Hindlimb muscle (tissue), 1 donor: ENCODE results near the gene NFE2L2. TPM values are rescaled to one million over a fixed set of nuclear protein-coding genes. Genes with fewer than 3 reads are reported as not detected.
"Not testable (repeated sequence)": the region's sequence is repeated elsewhere in the genome, so short reads cannot be mapped to it uniquely, and the experiment has no call there.

Experiments
- DNase-seq: peaks from one replicate; pipeline ENCODE4 v3.0.0-alpha.2; 2013
- polyA plus RNA-seq: library from polyadenylated mRNA; unstranded; fragments of 120-200 nt; gene quantifications from one replicate; pipeline ENCODE4 v1.2.1, GENCODE V29; 2013; ENCODE audit not compliant: insufficient read length

NFE2L2 gene
- polyA plus RNA-seq, 1 donor, result 50.7 TPM

DNA sequence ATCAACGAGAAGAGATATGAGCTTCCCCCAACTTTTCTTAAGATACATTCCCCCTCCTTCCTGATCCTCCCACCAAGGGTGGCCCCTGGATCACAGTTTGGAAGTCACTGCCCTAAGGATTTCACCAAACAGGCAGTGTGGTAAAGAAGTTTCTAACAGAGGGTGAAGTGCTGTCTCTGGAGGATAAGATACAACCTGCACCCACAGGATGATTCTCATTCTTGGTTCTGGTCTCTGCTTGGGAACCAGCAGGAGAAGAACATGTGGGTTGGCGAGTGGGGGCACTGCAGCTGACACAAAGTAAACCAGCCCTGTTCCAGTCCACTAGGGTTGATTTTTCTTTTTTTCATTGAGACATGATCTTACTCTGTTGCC is 9.3 kb downstream of the NFE2L2 start:
- no peak for DNase-seq

DNA sequence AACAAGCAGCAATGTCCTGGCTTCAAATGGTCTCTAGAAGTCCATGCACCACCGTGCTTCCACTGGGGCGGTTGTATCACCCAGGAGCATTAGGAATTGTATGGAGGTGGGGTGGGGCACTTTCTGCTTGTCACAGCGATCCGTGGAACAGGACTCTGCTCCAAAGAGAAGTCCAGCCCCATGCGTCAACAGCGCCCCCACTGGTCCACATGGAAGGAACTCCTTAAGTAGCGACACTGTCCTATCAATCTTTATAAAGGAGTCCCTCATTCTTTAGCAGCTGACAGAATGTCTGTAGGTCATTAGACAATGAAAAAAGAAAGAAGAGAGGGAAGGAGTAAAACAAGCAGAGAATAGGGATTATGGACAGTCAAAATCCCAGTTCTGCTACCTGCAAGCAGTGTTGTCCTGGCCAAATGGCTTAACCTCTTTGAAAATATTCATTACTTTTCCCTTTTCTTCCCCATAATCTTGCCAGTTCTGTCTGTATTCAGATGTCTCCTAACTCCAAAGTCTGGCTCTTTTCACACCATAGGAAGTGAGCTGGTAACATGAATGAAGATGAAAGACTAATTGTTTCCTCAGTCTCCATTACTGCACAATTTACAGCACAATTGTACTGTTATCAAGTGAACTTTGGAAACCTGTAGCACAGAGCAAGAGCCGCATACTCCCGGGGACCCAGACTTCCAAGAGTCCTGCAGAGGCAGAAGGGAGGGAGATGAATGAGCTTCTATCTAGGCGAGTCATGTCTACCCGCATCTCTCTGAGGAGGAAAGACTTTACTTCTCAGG is 9.9 kb downstream of the NFE2L2 start:
- DNase-seq, result no peak

DNA sequence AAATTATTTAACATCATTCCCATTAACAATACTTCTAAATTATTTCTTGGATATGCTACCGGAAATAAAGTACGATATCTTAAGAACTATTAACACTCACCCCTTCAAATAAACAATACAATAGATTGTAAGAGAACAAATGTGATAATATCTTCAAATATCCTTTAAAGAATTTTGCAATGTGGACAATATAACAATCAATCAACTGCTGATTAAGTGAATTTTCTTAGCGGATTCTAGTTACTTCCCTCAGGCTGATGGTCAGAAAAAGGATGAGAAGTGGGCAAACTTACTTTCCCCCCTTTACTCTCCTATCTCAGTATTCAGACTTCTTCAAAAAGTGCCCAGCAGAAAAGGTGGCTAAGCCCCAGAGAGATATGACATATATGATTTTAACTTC is 10.8 kb downstream of the NFE2L2 start:
- no peak for DNase-seq

DNA sequence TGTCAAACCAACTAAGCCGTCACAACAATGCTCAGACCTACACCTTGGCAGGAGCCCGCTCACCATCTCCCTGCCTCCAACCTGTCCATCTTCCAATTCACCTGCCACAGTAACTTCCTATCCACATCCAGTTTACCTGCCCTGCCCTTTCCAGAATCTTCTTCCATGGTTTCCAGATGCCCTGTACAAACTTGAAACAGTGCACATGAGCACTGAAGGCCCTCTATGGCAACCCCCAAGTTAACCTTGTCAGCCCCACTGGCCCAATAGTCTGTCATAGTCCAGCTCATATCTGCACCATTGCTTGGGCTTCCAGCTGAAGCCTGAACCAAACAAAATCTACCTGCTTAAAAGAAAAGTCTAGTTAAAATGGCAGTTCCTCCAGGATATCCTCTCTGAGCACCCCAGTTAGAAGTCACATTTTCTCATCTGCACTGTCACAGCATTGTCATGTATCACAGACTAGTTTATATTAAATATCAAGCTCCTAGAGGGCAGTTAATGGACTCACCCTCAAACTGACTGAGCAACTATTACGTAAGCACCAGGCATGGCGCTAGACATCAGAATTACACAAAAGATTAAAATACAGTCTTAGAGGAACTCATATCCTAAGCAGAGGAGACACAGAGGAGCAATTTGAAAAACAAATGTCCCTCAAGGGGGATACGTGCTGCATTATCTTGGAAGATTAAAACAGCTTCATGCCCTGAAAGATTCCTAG is 11.6 kb downstream of the NFE2L2 start:
- no peak for DNase-seq

DNA sequence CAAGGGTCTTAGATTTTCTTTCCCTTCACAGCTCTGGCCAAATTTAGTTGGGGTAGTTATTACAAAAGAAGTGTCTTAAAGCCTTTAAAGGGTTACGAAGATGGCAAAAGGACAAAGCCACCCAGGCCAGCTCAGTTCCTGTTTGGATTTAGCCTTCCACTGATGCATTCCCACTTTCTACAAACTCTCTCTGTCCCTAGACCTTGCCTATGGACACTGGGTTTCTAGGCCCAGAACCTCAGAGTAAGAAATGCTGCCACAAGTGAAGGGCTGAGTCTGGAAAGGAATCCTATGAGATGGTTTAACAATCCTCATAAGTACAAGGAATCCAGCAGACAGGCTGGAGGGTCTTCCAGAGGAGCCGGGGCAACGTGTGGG is 13.4 kb downstream of the NFE2L2 start:
- no peak for DNase-seq

DNA sequence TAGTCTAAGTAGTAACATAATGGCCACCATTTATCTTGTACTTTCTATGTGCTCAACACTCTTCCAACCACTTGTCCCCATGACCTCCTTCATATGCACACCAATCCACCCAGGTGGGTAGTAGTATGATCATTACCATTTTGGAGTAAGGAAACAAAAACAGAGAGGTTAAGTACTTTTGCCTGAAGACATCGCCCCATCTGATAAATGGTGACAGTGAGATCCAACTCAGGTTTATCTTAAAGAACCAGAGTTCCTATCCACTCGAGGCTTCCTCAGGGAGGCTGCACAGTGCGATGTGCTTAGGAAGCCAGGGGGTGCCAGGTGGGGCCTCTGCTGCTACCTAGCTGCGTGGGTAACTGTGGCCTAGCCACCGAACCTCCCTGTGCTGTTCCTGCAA is 14.1 kb downstream of the NFE2L2 start:
- no peak for DNase-seq

DNA sequence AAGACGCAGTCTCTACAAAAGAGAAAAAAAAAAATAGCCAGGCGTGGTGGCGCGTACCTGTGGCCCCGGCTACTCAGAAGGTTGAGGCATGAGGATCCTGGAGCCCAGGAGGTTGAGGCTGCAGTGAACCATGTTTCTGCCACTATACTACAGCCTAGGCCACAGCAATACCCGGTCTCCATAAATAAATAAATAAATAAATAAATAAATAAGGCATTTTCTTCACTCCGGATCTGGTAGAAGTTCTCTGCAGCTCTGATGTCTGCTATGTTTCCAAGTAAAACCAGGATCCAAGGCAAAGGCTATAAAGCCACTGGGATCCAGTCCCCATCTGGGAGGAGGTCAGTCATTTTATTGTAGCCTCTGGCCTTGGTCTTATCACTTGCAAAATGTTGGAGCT is 15.5 kb downstream of the NFE2L2 start:
- DNase-seq, result no peak

DNA sequence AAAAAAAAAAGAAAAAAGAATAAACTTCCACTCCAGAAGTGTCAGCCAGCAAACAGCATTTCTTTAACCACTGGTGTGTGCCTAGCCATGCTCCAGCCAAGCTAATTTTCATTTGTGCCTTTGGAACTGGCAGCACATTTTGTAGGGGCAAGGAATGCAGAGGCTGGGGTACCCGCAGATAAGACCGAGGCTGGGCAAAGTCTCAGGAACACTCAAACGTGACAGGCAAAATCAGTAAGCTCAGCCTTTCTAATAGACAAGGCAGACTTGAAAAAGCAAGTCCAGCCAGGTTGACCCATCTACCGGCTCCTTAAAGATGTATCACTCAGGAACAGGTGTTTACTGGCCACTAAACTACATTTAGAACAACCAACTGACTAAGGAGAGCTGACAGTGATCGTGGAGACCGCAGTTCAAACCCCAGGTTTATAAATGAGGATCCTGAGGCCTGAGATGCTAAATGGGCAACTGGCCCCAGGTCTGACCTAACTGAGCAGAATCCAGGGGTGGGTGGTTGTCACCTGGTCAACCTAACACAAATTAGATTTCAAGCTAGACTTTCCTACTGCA is 16.7 kb downstream of the NFE2L2 start:
- DNase-seq, result no peak

DNA sequence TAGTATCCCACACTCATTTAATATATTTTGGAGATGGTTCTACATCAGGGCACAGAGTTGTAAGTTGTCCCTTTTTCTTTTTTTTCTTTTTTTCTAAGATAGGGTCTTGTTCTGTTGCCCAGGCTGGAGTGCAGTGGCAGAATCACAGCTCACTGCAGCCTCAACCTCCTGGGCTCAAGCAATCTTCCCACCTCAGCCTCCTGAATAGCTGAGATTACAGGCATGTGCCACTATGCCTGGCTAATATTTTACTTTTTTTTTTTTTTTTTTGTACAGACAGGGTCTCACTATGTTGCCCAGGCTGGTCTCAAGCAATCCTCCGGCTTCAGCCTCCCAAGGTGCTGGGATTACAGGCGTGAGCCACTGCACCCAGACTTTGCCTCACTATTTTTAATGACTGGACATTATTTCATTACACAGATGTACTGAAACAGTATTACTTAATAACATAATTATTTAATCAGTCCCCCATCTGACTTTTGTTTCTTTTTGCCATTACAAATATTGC is 17.9 kb downstream of the NFE2L2 start:
- DNase-seq, result not testable (repeated sequence)

DNA sequence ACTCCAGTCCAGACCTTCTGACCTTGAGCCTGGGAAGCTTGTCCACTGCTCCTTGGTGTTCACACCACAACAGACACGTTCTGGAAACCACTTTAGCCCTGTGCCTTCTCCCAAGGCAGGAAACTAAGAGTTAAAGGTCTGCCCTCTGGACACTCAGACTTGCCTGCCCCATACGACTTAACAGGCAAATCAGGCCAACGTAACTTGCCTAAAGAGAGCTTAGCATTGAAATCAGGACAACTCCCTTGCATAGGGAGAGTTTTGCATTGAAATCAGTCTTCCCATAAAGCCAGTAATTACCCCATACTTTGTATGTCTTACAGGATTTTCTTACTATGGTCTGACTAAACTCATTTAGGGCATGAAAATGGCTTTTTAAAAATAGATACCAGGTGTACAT is 18.5 kb downstream of the NFE2L2 start:
- no peak for DNase-seq

DNA sequence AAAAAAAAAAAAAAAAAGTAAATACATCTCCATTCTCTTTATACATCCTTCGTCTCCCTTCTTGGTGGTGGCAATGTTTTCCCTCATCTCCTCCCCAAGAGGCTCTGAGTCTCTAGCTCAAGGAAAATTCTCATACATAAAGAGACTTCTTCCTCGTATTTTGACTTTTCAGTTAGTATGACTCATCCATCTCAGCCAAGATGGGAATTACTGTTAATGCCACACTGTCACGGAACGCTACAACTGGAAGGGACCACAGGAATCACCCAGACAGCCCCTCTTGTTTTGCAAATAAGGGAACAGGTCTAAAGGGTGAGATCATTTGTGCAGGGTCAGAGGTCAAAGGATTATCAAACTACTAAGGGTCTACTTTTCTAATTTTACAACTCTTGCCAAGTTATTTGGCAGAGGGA is 19.5 kb downstream of the NFE2L2 start:
- no peak for DNase-seq

DNA sequence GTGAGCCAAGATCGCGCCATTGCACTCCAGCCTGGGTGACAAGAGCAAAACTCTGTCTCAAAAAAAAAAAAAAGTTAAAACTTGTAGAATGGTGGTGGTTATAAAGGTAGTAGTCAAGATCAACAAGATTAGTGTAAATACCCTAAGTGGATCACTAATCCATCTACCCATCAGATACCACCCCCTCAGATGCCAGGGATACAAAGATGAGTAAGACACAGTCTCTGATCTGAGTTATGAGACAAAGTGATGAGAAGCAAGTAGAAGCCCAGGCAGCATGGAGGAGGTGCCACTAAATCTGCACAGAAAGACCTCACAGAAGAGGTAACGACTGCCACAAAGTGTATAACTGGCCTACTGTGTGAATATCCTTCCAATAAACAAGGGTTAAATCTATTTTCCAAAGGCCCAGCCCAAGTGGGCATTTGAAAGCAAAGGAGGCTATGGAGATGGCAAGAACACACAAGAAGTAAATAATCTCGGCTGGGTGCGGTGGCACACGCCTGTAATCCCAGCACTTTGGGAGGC is 20.2 kb downstream of the NFE2L2 start:
- DNase-seq, result no peak

DNA sequence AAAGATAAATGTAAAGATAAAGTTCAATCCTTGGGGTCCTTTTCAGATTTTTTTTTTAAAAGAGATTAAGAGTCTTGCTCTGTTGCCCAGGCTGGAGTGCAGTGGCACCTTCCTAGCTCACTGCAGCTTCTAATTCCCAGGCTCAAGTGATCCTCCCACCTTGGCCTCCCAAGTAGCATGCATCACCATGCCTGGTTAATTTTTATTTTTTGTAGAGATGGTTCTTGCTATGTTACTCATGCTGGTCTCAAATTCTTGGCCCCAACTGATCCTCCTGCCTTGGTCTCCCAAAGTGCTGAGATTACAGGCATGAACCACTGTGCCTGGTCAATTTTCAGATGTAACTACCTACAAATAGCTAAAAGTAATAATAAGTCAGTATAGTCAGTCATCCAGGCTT is 21.1 kb downstream of the NFE2L2 start:
- DNase-seq, result no peak

DNA sequence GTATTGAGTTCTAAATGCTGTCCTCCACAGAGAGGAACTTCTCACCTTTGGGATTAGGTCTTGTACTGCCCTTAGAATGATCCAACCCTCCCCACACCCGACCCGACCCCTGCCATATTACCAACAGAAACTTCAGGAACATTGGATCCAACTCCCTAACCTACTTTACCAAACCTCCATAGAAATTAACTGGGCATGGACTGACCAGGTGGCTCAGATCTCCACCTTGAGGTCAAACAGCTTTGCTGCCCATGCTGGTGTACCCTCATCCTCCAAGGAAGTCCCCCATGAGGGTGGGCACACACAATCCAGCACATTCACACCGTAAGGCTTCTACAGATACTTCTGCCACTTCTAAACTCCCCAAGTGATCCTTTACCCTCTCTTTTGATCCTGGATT is 21.5 kb downstream of the NFE2L2 start:
- DNase-seq, result no peak

DNA sequence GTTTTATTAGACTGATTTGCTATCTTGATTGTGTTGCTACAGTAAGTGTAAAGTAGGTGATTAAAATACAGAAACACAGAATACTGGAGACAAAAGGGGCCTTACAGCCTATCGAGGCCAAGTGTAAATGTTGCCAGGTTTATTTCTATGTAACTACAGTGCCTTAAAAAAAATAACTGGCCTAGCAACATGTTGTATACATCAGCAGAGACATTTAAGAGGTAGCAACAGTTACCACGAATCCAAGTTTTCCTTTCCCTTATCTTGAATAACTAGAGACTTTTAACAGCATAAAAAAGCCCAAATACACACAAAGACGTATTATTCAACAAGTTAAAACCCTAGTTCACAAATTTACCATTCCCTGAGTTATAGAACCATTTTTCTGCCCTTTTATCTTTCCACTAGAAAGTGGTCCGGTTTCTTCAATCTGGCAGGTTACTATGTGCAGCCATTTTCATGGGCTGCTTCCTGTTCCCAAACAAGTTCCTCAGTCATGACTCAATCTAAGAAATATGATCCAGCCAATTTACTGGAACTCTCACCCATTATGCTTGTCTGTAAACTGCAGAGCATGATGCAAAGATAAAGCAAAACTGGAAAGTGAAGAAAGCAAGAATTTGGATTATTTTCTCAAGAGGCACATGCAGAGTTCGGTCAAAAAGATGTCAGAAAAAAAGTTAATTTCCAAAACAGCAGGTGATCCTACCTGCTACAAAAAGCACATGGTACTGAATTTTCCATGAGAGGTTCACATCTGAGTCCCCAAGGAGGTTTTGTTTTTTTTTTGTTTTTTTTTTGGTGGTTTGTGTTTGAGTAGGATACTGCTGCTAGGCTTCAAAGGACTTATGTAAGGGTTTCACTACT is 22.2 kb downstream of the NFE2L2 start:
- DNase-seq, result peak; percentile 74

DNA sequence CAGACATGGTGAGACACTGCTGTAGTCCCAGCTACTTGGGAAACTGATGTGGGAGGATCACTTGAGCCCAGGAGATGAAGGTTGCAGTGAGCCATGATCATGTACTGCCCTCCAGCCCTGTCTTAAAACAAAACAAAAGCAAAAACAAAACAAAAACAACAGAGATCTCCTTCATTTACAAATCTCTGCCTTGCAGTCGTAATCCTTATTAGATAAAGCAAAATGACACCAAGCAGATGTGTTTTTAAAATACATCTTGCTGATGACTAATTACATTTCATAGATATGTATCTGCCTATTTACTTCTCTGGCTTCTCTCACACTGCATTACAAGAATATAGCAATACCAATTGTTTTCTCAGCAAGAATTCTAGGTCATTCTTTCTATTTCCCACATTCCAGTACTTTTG is 22.8 kb downstream of the NFE2L2 start:
- DNase-seq, result no peak

DNA sequence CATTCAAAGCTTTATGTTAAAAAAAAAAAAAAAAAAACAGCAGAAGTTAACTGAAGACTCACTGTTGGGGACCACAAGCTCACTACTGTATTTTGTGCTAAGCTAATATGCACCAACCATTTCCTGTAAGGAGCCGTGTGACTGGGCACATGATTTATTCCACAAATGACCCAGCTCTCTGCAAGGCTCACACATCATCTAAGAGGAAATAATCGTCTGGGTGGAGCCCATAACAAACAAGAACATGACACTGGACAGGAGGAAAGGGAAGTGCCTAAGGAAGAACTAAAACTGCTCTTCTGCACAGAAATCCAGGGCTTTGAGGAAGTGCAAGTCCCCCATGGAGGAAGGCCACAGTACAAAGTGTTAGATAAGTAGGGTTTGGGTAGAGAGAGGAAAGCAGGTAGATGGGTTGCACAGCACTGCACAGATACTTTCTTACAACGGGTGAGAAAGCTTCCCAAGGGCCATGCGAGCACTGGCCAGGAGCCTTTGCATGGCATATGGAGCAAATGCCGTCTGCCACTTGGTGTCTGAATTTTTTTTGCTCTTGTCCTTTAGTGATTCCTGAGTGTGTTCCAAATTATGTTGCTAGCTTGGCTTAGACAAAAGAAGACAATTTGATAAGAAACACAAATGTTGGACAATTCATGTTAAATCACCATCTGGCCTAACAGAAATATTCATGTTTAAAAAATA is 24.4 kb downstream of the NFE2L2 start:
- peak; percentile 52 for DNase-seq

DNA sequence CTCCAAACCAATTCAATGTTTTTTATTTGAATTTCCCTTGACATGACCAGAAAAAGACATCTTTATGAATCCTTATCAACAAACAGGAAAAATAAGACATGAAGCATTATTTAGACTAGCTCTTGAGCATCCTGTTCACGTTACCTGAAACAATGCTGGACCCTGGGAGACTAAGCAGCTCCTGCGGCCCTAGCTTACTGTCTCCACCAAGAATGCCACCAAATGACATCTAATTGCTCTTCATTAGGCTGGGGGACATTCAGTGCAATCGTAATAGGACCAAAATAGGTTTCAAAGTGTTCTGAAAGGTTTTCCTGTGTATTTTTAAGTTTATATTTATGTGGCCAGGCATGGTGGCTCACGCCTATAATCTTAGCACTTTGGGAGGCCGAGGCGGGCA is 25.5 kb downstream of the NFE2L2 start:
- DNase-seq, result no peak

DNA sequence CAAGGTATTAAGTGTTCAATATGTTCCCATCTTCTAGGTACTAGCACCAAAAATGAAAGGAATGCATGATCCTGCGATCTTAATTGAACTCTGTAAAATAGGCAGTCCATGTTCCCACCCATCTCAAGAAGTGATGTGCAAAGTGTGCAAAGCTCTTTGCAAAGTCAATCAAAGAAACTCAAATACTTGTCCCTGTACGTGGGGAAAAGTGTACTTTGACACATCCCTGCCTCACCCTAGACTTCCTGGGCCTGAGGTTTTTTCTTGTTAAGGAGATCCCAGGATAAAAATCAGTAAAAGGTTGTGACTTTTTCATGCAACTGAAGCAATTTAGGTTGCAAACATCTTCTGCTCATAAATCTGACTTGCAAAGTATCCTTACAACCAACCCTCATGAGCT is 26.6 kb downstream of the NFE2L2 start:
- no peak for DNase-seq

DNA sequence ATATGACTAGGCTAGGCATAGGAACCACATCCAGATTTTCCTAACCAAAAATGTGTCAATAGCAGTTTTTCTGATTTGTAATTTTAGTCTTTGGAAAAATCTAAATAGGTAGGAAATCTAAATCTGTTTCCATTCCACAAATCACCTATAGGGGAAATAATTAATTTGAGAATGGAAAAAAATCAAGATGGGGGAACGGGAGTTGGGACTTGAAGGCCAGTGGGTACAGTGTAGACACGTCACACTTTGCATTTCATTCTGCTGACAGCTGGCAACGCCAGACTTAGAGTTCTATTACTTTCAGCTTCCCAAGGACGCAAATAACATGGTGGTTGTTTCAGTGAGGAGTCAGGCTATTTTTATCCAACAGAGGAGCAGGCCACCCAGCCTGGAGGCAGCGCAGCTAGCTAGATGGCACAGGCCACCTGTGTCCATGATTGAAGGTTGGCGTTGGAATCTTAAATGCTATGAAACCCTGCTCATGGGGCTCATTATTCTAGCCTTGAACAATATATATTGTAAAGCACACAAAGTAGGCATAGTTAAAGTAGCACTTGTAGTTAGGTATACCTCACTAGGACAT is 28.6 kb downstream of the NFE2L2 start:
- DNase-seq, result no peak

DNA sequence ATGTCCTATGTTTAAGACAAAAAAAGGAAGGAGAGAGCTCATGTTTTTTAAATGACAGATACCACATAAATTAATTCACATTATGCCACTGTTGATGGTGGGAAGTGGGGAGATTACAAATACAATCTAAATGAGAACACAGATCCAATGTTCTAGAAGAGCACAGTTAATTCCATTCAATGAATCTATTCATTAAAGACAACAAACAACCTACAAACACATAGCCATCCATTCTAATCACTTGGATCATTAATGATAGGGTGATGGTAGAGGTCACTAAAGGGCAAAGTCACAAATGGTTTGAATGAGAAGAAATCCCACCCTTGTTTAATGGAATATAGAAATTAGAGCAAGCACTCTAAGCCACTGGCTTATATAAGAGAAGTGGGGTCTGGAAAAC is 30.3 kb downstream of the NFE2L2 start:
- DNase-seq, result no peak
